Measurements from ENCODE around the gene PRSS22. TPM values are rescaled to one million over a fixed set of nuclear protein-coding genes. Genes with fewer than 3 reads are reported as not detected.

Gene PRSS22
- total RNA-seq, 3 donors from 2014 or later: 0.37 TPM; not detected in 2

DNA sequence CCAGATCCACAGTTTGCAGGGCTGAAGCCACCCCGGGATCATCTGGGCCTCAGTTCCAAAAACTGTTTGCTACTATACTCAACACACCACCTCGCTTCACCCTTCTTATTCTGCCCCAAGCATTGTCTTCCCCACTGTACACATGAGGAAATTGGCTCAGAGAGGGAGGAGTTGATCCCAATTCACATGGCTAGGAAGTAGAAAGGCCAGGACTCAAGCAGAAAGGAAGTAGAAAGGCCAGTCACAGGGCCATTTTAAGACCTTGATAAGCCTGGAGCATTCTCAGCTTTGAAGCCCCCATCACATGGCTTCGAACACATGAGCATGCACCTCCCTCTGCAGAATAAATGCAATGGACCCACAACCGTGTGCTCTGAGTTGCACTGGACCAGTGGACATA, 7.7 kb upstream of the PRSS22 start:
- H3K9me3 Mint-ChIP-seq: peaks cover 3% of the 10 kb centered on the region
- ATAC-seq: no peak
- H3K4me1 Mint-ChIP-seq (ENCODE audit: low read depth): peaks cover 13% of the 10 kb centered on the region
- no peaks in the 10 kb centered on the region for H3K36me3 Mint-ChIP-seq (ENCODE audit: insufficient read depth)
- H3K27me3 Mint-ChIP-seq (ENCODE audit: low read depth): peaks cover 6% of the 10 kb centered on the region
- DNase-seq: no peak
- H3K4me3 Mint-ChIP-seq: no peak overlapping the region

DNA sequence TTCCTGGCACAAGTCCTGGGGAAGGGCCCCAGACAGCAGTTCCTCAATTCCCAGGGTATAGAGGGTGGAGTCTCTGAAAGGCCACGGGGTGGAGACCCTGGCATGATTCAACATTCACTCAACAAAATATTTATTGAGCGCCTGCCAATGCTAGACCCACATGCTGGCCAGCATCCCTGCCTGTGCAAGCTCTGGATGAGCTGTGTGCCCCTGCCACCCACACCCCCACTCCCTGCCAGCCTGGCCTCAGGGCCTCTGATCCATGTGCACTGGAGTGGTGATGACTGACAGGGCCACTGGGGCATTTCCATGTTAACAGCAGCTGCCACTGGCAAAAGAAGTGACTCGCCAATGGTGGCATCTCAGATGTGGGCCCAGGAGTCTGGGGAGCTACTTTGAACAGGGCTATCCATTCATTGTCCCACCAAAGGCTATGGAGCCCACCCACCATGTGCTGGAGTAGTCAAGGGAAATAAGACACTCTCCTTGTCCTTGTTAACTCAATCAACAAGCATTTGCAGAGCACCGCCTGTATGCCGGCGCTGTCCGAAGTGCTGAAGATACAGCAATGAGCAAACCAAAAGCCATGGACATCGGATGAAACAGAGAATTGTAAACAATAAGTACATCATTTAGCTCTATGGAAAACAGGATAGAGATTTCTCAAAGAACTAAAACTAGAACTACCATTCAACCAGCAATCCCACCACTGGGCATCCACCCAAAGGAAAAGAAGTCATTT, 3.0 kb upstream of the PRSS22 start:
- ATAC-seq (no peak), DNase-seq (no peak)
- peaks cover 7% of the 10 kb centered on the region for H3K4me1 Mint-ChIP-seq (ENCODE audit: low read depth)
- H3K36me3 Mint-ChIP-seq (ENCODE audit: insufficient read depth): no peaks in the 10 kb centered on the region
- peaks cover 15% of the 10 kb centered on the region for H3K27me3 Mint-ChIP-seq (ENCODE audit: low read depth)
- no peak overlapping the region for H3K4me3 Mint-ChIP-seq
- H3K9me3 Mint-ChIP-seq: peaks cover 3% of the 10 kb centered on the region

DNA sequence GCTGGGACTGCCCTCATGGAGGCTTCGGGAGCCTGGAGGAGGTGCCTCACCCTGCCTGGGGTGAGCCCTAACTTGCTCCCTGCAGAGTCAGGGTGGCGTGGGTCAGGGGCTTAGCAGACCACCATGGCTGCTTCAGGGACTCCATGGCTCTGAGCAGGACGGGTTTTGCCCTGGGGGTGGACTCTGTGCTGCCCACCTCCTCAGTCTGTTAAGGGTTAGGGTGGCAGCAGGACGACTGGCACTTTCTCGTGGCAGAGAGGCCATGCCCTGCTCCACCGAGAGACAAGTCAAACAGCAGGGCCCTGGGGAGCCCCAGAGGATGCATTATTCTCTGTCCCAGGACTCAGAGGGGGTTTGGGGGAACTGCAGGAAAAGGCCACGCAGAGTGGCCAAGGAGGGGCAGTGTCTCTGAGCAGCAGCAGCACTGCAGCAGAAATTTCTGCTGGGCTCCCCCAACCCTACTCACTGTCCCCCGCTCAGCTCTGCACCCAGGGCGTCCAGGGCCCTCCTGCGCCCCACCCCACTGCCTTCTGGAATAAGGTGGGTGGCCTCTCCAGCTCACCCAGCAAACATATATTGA, 1.8 kb upstream of the PRSS22 start:
- H3K27me3 Mint-ChIP-seq (ENCODE audit: low read depth): peaks cover 15% of the 10 kb centered on the region
- no peaks in the 10 kb centered on the region for H3K36me3 Mint-ChIP-seq (ENCODE audit: insufficient read depth)
- no peak for DNase-seq
- no peak for ATAC-seq
- H3K9me3 Mint-ChIP-seq: peaks cover 4% of the 10 kb centered on the region
- H3K4me1 Mint-ChIP-seq (ENCODE audit: low read depth): peaks cover 7% of the 10 kb centered on the region
- H3K4me3 Mint-ChIP-seq: no peak overlapping the region

DNA sequence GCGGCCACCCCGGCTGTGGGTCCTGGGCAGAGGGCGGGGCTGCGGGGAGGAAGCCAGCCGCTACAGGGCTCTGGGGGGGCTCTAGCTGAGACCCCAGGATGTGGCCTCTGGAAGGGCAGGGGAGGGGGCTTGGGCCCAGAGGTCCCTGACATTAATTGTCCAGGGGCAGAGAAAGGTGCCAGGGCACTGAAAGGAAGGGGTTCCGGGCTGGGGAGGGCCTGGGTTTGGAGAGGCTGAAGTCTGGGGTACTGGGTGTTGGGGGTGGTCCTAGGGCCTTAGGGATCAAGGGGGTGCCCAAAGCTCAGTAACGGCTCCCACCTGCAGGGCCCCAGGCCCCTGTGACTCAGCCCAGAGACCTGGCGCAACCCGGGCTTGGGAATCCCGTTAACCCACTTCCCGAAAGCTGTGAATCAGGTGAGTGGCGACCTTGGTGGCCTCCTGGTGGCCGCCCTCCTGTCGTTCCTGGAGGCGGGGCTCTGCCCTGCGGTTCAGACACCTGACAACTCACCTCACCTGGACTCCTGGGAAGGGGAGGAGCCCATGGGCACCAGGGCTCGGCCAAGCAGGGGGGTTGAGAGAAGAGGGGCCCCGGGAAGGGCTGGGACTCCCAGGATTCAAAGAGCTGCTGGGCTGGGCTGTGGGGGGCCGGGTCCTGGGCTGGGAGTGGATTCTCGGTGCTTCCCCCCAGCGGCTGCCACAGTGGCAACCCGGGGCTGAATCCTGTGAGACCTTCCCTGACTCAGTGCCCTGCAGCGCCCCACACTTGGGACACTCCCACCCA, 465 bp upstream of the PRSS22 start:
- peak; percentile 31 to 32 for ATAC-seq
- Mint-ChIP-seq H3K4me3 (peak overlapping the region; percentile 19), H3K36me3 (ENCODE audit: insufficient read depth) (no peaks in the 10 kb centered on the region), H3K4me1 (ENCODE audit: low read depth) (peaks cover 7% of the 10 kb centered on the region), H3K27me3 (ENCODE audit: low read depth) (peaks cover 15% of the 10 kb centered on the region), H3K9me3 (peaks cover 12% of the 10 kb centered on the region)
- no peak for DNase-seq

DNA sequence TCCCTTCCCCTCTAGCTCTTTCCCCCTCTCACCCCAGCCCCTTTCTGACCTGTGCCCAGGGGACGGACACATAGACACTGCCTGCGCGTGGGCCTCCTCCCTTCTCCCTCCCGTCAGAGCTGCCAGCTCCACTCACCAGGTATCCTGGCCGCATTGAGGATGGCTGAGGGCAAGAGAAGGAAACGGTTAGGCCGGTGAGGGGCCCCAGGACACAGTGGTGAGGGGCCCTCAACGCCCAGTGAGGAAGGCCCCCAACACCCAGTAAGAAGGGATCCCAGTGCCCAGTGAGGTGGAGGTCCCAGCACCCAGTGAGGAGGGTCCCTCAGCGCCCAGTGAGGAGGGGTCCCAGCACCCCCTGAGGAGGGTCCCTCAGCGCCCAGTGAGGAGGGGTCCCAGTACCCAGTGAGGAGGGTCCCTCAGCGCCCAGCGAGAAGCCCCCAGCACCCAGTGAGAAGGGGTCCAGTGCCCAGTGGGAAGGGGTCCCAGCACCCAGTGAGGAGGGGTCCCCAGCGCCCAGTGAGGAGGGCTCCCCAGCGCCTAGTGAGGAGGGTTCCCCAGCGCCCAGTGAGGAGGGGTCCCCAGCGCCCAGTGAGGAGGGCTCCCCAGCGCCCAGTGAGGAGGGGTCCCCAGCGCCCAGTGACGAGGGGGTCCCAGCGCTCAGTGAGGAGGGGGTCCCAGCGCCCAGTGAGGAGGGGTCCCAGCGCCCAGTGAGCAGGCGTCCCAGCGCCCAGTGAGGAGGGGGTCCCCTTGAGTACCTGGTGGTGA, 1.1 kb downstream of the PRSS22 start:
- H3K36me3 Mint-ChIP-seq (ENCODE audit: insufficient read depth): no peaks in the 10 kb centered on the region
- H3K27me3 Mint-ChIP-seq (ENCODE audit: low read depth): peaks cover 14% of the 10 kb centered on the region
- H3K4me3 Mint-ChIP-seq: no peak overlapping the region
- no peak for ATAC-seq
- peaks cover 7% of the 10 kb centered on the region for H3K4me1 Mint-ChIP-seq (ENCODE audit: low read depth)
- DNase-seq: no peak
- peaks cover 12% of the 10 kb centered on the region for H3K9me3 Mint-ChIP-seq

DNA sequence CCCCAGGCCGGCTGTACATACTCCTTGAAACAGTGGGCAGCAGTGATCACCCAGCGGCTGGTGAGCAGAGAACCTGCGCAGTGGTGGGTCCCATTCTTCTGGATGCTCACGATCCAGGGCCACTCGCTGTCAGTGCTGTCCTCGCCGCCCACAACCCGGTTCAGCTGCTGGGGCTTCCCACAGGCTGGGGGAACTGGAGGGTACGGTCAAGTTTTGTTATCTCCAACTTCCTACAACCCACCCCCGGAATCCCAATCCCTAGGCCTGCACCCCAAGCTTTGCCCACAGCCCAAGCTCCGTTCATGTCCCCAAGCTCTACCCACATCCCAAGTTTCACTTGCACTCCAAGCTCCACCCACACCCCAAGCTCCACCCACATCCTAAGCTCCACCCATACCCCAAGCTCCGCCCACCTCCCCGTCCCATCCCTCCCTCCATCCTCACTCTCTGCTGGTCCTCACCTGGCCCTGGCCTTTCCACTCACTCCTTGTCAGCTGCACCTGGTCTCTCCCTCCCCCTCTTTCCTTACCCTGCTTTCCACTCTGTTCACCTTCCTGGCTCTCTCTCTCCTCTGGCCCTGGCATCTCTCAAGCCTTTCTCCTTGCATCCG, 1.8 kb downstream of the PRSS22 start:
- Mint-ChIP-seq H3K4me1 (ENCODE audit: low read depth) (peaks cover 7% of the 10 kb centered on the region), H3K27me3 (ENCODE audit: low read depth) (peaks cover 10% of the 10 kb centered on the region), H3K9me3 (peaks cover 10% of the 10 kb centered on the region), H3K4me3 (no peak overlapping the region), H3K36me3 (ENCODE audit: insufficient read depth) (no peaks in the 10 kb centered on the region)
- DNase-seq (no peak), ATAC-seq (no peak)

DNA sequence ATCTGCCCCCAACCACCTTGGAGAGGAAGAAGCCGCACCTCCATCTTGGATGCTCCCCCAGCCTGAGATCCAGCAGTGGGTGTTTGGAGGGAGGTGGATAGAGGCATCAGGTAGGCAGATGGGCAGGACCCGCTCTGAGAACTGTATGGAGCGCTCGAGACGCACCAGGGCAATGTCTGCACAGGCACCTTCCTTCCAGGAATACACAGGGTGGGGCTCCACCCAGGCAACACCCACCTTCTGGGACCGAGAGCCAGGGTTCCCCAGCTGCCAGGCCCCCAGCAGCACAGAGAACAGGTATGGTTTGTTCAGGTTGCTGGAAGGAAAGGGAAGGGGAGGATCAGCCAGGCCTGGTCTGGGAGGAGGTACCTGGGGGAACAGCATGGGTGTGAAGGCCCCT, 2.4 kb downstream of the PRSS22 start:
- Mint-ChIP-seq H3K9me3 (peaks cover 9% of the 10 kb centered on the region), H3K4me3 (no peak overlapping the region), H3K27me3 (ENCODE audit: low read depth) (peaks cover 8% of the 10 kb centered on the region), H3K4me1 (ENCODE audit: low read depth) (peaks cover 7% of the 10 kb centered on the region), H3K36me3 (ENCODE audit: insufficient read depth) (no peaks in the 10 kb centered on the region)
- DNase-seq (no peak), ATAC-seq (no peak)

DNA sequence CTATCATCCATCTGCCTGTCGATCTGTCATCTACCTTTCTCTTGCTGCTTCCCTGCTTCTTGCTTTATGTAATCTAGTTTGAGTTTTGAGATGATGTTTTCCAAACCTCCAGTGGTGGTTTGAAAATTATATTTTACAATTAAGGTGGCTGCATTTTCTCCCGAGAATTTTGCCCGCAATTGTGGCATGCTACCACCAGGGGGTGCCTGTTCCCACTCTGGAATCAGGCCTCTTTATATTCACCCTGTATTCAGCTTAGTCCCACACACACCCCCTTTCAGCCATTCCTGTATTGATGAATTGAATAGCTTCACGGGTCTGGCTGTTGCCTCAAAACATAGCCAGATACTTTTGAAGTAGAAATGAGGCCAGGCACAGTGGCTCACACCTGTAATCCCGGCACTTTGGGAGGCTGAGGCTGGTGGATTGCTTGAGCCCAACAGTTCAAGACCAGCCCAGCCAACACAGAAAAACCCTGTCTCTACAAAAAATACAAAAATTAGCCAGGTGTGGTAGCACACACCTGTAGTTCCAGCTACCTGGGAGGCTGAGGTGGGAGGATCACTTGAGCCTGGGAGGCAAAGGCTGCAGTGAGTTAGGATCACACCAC, 3.2 kb downstream of the PRSS22 start:
- no peak for ATAC-seq
- Mint-ChIP-seq H3K9me3 (peaks cover 9% of the 10 kb centered on the region), H3K27me3 (ENCODE audit: low read depth) (peaks cover 3% of the 10 kb centered on the region), H3K4me3 (no peak overlapping the region), H3K36me3 (ENCODE audit: insufficient read depth) (no peaks in the 10 kb centered on the region), H3K4me1 (ENCODE audit: low read depth) (peaks cover 7% of the 10 kb centered on the region)
- DNase-seq: no peak

DNA sequence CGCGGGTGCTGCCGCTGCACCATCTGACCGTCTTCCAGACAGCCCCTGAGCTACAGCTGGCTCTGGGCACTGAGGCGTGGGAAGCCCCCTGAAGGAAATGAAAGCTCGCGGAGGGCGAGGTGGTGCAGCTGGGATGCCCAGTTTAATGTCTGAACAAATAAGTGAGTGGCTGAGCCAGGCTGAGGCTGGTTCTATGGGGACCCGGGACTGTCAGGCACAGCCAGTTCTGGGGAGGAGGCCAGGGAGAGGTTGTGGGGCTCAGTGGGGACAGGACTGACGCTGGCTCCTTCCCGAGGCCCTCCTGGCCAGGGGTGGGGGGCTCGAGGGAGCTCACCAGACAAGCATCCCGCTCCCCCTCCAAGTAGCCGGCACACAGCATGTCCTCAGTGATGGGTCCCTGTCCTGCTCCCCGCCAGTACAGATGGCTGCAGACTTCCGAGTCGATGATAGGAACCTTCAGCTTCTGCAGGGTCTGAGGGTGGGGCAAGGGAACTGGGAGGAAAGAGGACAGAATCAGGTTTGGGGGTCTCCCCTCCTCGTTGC, 4.4 kb downstream of the PRSS22 start:
- ATAC-seq (no peak), DNase-seq (no peak)
- H3K4me1 Mint-ChIP-seq (ENCODE audit: low read depth): peaks cover 7% of the 10 kb centered on the region
- no peak overlapping the region for H3K4me3 Mint-ChIP-seq
- H3K9me3 Mint-ChIP-seq: peaks cover 9% of the 10 kb centered on the region
- peaks cover 10% of the 10 kb centered on the region for H3K27me3 Mint-ChIP-seq (ENCODE audit: low read depth)
- H3K36me3 Mint-ChIP-seq (ENCODE audit: insufficient read depth): no peaks in the 10 kb centered on the region

DNA sequence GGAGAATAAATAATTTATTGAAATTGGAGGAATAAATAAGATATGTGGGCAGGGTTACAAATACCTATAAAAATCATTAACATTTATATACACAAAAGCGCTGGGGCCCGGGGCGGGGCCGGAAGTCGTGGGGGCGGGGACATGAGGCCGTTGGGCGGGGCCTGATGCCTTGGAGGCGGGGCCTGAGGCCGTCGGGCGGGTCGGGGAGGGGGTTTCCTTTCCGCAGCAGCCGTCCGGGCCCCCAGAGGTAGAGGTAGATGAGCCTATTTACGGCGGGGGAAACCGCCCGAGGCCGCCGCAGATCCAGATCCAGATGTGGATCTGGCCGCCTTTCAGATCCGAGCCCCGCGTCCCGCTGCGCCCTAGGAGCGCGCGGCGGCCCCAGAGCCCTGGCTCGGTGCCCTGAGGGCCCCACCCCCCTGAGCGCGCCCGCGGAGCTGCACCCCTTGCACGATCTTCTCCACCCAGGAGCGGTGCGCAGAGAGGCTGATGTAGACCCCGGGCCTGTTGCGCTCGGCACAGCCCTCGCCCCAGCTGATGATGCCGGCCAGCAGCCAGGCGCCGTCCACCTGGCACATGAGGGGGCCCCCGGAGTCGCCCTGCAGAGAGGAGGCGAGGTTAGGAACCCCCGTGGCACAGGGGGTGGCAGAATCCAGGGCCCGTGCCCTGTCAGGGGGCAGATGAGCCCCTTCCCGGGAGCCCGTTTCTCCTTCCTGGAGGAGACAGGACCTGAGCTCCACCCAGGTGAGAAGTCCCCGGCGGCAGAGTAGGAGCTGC, 5.1 kb downstream of the PRSS22 start:
- DNase-seq (no peak), ATAC-seq (no peak)
- peaks cover 10% of the 10 kb centered on the region for H3K27me3 Mint-ChIP-seq (ENCODE audit: low read depth)

DNA sequence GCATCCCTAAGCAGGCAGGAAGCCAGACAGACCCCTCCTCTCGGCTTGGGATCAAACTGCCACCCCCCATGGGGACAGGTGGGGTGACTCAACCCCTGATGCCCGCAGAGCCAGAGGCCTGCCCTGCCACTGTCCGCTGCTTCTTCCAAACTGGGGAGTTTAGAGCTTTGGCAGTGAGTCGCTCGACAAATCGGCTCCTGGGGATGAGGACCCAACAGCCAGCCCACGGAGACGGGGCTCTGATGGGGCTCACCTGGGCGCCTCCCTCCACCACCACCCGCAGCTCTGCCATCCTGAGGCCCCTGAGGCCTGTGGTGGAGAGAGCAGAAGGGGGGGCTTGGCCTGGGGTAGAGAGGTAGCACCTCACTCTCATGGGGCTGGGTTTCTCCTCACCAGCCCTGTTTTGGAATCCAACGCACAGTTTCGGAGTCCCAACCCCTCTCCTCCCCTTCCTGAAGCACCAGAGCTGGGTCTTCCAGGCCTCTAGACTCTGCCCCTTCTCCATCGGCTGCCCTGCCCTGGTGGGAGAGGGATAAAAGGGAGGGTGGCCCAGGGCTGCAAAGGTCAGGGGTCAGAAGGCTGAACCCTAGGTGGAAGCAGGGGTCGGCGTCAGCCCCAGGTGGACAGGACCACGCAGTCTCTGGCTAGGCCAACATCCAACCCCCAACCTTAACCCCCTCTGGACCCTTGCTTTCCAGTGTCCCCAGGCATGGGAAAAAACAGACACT, 5.8 kb downstream of the PRSS22 start:
- ATAC-seq (no peak), DNase-seq (no peak)
- Mint-ChIP-seq H3K4me1 (ENCODE audit: low read depth) (peaks cover 1% of the 10 kb centered on the region), H3K27me3 (ENCODE audit: low read depth) (peaks cover 7% of the 10 kb centered on the region), H3K4me3 (no peak overlapping the region), H3K36me3 (ENCODE audit: insufficient read depth) (no peaks in the 10 kb centered on the region), H3K9me3 (peaks cover 9% of the 10 kb centered on the region)

More for the DNA sequence above, 5.1 kb downstream of the PRSS22 start:
- H3K36me3 Mint-ChIP-seq (ENCODE audit: insufficient read depth): no peaks in the 10 kb centered on the region
- H3K4me1 Mint-ChIP-seq (ENCODE audit: low read depth): peaks cover 3% of the 10 kb centered on the region
- H3K4me3 Mint-ChIP-seq: no peak overlapping the region
- peaks cover 9% of the 10 kb centered on the region for H3K9me3 Mint-ChIP-seq

DNA sequence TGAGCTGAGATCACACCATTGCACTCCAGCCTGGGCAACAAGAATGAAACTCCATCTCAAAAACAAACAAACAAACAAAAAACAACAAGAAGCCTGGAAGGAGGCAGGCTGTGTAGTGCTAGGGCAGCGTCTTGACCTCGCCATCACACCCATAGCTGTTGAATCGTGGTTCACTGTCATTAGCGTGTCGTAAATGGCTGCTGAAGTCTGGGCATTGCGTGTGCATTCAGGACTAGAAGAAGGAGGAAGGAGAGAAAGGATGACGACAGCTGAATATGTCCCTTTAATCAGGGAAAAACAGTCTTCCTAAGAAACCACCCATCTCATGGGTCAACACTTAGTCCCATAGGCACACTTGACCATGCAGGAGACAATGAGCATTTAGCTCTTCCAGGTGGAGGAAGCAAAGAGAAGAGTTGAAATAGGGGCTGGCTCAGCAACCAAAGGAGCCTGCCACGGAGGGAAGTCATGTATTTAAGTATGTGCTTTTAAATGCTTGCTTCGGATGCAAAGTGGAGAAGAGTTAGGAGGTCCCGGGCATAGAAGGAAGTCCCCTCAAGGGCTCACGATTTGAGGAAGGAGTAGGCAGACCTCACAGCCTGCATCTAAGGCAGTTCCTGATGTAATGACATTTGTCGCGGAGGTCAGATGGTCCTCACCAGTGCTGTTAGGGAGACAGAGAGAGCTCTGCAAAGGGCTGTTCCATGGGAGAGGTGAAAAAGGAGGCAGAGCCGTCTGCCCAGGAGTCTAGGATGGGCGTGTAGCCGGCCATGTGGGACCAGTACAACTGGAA, 8.8 kb downstream of the PRSS22 start:
- peaks cover 2% of the 10 kb centered on the region for H3K9me3 Mint-ChIP-seq
- peaks cover 7% of the 10 kb centered on the region for H3K27me3 Mint-ChIP-seq (ENCODE audit: low read depth)
- H3K36me3 Mint-ChIP-seq (ENCODE audit: insufficient read depth): no peaks in the 10 kb centered on the region
- H3K4me1 Mint-ChIP-seq (ENCODE audit: low read depth): peaks cover 20% of the 10 kb centered on the region
- DNase-seq (no peak), ATAC-seq (no peak)
- no peak overlapping the region for H3K4me3 Mint-ChIP-seq

All from activated T-cell treated with anti-CD3 and anti-CD28 coated beads, Interleukin-2, amount 50 U/mL, for 4 hours (primary cell).